ENCODE results near the gene NUAK1.

The NUAK1 gene

GRCh38 chr12:106046947-106047346 lies 91.8 kb downstream of the NUAK1 start:
- TF ChIP-seq, protein P1, sequence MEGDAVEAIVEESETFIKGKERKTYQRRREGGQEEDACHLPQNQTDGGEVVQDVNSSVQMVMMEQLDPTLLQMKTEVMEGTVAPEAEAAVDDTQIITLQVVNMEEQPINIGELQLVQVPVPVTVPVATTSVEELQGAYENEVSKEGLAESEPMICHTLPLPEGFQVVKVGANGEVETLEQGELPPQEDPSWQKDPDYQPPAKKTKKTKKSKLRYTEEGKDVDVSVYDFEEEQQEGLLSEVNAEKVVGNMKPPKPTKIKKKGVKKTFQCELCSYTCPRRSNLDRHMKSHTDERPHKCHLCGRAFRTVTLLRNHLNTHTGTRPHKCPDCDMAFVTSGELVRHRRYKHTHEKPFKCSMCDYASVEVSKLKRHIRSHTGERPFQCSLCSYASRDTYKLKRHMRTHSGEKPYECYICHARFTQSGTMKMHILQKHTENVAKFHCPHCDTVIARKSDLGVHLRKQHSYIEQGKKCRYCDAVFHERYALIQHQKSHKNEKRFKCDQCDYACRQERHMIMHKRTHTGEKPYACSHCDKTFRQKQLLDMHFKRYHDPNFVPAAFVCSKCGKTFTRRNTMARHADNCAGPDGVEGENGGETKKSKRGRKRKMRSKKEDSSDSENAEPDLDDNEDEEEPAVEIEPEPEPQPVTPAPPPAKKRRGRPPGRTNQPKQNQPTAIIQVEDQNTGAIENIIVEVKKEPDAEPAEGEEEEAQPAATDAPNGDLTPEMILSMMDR (IDR thresholded peaks at IDR 0.05; ENCODE audit: low read depth, low read length): no peak
- no peak for DNase-seq (ENCODE audit: extremely low read depth, low read depth)

DNA sequence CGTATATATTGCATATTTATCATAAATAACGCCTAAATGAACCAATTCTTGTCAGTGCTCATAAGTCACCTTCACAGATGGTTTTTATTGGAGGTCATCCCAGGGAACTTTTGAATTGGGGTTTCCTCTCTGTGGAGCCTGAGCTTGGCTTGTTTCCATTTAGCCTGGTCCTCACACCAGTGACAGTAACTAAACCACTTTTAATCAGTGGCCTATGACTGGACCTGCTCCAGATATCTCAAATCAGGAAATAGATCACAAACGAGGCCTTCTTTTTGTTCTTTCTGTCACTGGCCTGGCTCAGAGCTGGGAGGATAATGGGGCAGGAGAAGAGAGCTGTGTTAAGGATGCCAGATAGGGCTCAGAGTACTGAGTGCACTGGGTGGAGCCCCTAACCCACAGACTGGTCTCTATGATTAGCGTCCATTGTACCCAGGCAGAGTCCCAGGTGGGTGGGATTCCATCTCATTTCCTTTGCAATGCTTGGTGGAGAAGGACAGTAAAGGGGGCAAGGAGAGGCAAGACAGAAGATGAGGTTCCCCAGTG lies 92.4 kb downstream of the NUAK1 start:
- TF ChIP-seq, protein P1 (IDR thresholded peaks at IDR 0.05; ENCODE audit: low read depth, low read length): no peak
- DNase-seq (ENCODE audit: extremely low read depth, low read depth): no peak

DNA sequence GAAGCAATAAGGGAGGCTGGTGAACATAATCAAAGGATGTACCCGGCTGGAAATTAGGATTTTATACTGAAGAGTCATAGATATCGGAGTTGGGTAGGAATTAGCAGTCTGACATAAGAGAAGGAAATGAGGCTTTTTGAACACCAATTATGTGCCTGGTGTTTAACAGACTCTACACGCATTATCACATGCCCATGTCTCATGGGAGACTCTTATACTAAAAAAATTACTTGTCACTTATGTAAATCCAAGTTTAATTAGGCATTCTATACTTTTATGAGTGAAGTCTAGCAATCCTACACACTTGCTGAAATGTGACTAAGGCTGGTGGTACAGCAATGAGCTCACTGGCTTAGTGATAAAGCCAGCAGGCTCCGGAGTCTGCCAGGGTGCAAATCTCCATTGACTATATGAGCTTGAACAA lies 93.5 kb downstream of the NUAK1 start:
- DNase-seq (ENCODE audit: extremely low read depth, low read depth): no peak
- TF ChIP-seq, protein P1 (IDR thresholded peaks at IDR 0.05; ENCODE audit: low read depth, low read length): no peak

- DNase-seq (ENCODE audit: extremely low read depth, low read depth): no peak
- TF ChIP-seq, protein P1 (IDR thresholded peaks at IDR 0.05; ENCODE audit: low read depth, low read length): no peak
Measured at GRCh38 chr12:106044773-106045172, 94.0 kb downstream of the NUAK1 start.

DNA sequence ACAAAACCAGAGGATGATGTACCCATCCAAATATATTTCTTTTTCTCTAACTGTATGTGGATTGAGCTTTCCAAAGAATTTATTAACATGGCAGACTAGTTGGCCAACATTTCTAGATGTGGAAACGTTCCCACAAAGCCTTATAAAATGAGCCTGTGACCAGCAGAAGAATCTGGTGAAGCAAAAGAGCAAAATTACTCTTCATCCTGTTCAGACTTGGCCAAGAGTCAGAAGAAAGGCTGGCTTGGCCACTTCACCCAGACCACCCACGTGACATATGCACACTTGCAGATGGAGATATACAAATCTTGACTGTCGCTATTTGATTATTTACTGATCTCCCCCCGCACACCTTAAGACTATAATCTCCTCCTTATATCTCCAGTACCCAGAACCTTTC lies 96.7 kb downstream of the NUAK1 start:
- DNase-seq (ENCODE audit: extremely low read depth, low read depth): no peak
- TF ChIP-seq, protein P1 (IDR thresholded peaks at IDR 0.05; ENCODE audit: low read depth, low read length): no peak

GRCh38 chr12:106040521-106040920 lies 98.2 kb downstream of the NUAK1 start:
- TF ChIP-seq, protein P1 (IDR thresholded peaks at IDR 0.05; ENCODE audit: low read depth, low read length): no peak
- no peak for DNase-seq (ENCODE audit: extremely low read depth, low read depth)

- TF ChIP-seq, protein P1 (IDR thresholded peaks at IDR 0.05; ENCODE audit: low read depth, low read length): no peak
- no peak for DNase-seq (ENCODE audit: extremely low read depth, low read depth)
Measured at GRCh38 chr12:106039646-106040404, 98.9 kb downstream of the NUAK1 start.
